Omental fat pad (tissue), 4 donors: ENCODE results near the gene CITED4. TPM values are rescaled to one million over a fixed set of nuclear protein-coding genes. Genes with fewer than 3 reads are reported as not detected.

Experiments used
- ATAC-seq: fragments of 150-250 bp; one replicate; pipeline ENCODE4 v1.9.1; 2016; ENCODE audit warnings: mild to moderate bottlenecking, moderate library complexity; ENCODE audit not compliant: low FRiP score
- DNase-seq: peaks from one replicate; pipeline ENCODE4 v3.0.0-alpha.2; 2019; ENCODE audit warnings: low spot score
- CTCF ChIP-seq, 3 donors: fragments of 450-650 bp; IDR thresholded peaks; one replicate each; pipeline ENCODE4 v1.5.1; 2016 to 2017; ENCODE audit warnings: antibody characterized with exemption in 3 of 3, mild to moderate bottlenecking in 3 of 3, moderate library complexity in 2 of 3
- total RNA-seq, 4 donors: library from RNA; depleted of rRNA; stranded (reverse); fragments of >200 nt; gene quantifications; one replicate each; pipeline ENCODE4 v1.1.0, GENCODE V29; 2016

The CITED4 gene
- total RNA-seq, 4 donors from 2014 or later: 5.8 to 21.6 (median 13.6) TPM

- no peak for TF ChIP-seq CTCF (IDR thresholded peaks at IDR 0.05)
- DNase-seq: no peak
- no peak for ATAC-seq
Measured at GRCh38 chr1:40825996-40826395, 36.2 kb downstream of the CITED4 start.

GRCh38 chr1:40825435-40825788 is 36.8 kb downstream of the CITED4 start:
- ATAC-seq (no peak), DNase-seq (no peak)
- TF ChIP-seq CTCF (IDR thresholded peaks at IDR 0.05): no peak

- no peak for TF ChIP-seq CTCF (IDR thresholded peaks at IDR 0.05)
- ATAC-seq (no peak), DNase-seq (no peak)
Measured at GRCh38 chr1:40824591-40825434, 37.4 kb downstream of the CITED4 start.

- DNase-seq (no peak), ATAC-seq (no peak)
- no peak for TF ChIP-seq CTCF (IDR thresholded peaks at IDR 0.05)
Measured at GRCh38 chr1:40823983-40824382, 38.2 kb downstream of the CITED4 start.

GRCh38 chr1:40823345-40823744 is 38.8 kb downstream of the CITED4 start:
- DNase-seq (no peak), ATAC-seq (no peak)
- no peak for TF ChIP-seq CTCF (IDR thresholded peaks at IDR 0.05)

- no peak for TF ChIP-seq CTCF (IDR thresholded peaks at IDR 0.05)
- no peak for DNase-seq
- no peak for ATAC-seq
Measured at GRCh38 chr1:40822890-40823289, 39.3 kb downstream of the CITED4 start.
